GM03348 (cell line): ENCODE results near the gene ZNF319.

ENCODE experiments used
- DNase-seq: peaks from one replicate; pipeline ENCODE4 v3.0.0; 2012; ENCODE audit warnings: low spot score

The ZNF319 gene

GRCh38 chr16:57977418-57978069 is 22.9 kb downstream of the ZNF319 start:
- DNase-seq, result no peak

DNA sequence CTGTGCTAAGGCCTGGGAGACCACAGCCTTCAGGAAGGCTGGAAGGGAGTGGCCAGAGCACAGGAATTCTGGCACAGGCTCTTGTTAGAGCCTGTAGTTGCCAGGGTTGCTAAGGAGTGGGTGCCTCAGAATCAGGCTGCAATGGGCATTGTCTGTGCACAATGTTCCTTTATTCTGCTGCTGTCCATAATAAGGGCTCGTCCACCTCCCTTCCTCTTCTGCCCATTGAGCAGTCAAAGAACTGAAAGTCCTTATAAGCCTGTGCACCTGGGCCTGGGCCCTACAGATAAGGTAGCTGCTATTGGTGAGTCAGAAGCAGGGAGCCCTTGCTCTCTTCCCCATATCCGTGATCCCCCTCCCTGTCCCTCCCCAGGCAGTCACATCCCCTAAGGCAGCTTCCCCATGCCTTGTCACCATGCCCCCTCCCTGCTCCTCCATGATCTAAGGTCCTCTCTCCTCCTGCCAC is 24.1 kb downstream of the ZNF319 start:
- peak; percentile 43 for DNase-seq

GRCh38 chr16:57972306-57972705 is 28.2 kb downstream of the ZNF319 start:
- no peak for DNase-seq

DNA sequence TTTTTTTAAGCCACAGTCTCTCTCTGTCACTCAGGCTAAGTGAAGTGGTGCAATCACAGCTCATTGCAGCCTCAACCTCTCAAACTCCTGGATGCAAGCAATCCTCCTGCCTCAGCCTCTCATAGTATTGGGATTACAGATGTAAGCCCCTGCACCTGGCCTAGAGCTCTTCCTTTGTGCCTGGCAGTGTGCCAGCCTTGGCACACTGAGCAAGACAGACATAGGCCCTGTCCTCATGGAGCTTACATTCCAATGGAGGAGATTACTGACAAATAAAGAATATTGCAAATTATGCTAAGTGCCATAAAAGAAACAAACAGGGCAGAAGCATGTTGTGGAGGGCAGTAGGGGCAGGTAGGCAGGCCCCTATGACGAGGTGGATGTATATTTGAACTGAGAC is 28.6 kb downstream of the ZNF319 start:
- DNase-seq, result no peak

DNA sequence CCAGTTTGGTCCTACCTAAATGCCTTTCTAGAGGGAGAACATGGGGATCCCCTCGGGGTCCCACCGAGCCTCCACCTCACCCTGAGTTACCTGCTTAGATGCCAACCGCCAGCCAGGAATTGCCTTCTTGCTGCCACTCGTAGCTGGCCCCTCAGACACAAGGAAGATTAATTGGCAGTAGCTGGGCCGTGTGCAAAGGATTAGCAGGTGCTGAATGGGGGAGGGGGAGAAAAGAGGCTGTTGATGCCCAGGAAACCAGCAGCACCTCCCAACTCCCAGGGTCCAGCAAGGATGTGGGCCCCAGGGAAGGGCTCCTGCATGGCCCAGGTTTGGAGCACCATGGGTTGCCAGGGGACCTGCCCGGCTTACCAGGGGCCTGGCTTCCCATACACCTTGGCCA is 29.5 kb downstream of the ZNF319 start, which contains the start of gene CNGB1:
TSS of gene CNGB1 (minus strand) at position 159 of the 400 bp plus-strand sequence. CDS start 3,842 bp downstream, outside the sequence.
- no peak for DNase-seq

DNA sequence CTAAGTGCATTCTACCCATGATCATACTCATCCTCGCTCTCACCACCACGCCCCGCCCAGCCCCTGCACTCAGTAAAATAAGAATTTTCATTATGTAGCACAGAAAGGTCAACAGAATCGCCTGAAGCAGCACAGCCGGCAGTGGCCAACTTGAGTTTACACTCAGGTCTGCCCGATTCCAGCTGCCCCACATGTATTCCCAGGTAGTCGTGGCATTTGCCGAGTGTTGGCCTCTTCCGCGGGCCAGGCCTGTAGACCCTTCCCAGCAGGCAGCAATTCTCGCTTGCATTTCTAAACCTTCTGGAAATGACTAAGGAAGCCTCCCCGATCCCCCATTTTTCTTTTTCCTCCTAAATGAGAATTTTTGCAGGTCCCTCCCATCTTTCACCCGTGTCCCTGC is 30.2 kb downstream of the ZNF319 start:
- no peak for DNase-seq

DNA sequence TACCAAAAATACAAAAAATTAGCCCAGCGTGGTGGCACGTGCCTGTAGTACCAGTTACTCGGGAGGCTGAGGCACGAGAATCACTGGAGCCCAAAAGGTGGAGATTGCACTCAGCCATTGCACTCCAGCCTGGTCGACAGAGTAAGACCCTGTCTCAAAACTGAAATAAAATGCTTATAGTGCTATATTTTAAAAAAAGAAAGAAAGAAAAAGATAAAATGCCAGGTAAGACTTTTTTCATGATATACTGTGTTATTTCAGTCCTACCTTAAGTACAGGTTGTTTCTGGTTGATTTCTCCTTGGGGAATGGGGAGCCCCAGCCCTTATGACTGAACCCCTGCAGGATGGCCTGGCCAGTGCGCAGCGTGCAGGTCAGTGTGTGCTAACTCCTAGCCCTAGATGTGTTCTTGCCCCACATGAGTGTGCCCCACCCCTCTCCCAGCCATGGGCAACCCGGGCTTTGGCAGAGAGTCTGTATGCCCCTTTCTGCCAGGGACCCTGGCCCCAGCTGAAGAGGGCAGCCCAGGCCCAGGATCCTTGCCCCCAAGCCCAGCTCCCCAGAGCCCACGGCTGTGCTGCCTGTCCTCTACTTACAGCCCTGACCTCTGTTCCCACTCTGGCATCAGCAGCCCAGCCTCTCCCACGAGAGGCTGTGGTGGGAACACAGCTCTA is 30.9 kb downstream of the ZNF319 start:
- no peak for DNase-seq

DNA sequence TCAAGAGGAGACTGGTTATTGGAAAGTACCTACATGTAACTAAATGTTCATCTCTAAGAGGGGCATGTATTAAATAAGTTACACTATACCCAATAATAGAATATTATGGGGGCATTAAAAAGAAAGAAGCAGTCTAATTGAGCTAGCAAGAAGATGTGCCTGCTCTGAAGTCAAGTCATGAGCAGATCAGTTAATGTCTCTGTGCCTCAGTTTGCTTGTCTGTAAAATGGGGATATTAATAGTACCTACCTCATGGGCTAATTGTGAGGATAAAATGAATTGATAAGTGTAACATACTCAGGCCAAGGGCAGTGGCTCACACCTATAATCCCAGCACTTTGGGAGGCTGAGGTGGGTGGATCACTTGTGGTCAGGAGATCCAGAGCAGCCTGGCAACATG is 32.6 kb downstream of the ZNF319 start:
- no peak for DNase-seq

DNA sequence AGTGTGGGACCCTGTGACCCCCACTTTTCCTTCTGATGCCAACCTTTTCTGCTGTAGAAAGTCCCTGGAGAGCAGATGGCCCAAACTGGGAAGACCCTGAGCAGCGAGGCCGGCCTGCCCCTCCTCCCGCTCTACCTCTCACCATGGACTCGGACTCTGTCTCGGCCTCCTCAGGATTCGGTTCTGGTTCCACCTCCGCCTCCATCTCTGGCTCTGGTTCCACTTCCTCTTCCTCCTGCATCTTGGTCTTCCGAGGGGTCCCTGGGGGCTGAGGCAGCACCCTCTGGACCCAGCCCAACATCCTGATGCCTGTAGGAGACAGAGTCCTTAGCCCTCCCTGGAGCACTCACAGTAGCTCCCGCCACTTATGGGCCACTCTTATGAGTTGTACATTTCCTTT is 33.5 kb downstream of the ZNF319 start:
- DNase-seq, result no peak

GRCh38 chr16:57966204-57966771 is 34.2 kb downstream of the ZNF319 start:
- no peak for DNase-seq

DNA sequence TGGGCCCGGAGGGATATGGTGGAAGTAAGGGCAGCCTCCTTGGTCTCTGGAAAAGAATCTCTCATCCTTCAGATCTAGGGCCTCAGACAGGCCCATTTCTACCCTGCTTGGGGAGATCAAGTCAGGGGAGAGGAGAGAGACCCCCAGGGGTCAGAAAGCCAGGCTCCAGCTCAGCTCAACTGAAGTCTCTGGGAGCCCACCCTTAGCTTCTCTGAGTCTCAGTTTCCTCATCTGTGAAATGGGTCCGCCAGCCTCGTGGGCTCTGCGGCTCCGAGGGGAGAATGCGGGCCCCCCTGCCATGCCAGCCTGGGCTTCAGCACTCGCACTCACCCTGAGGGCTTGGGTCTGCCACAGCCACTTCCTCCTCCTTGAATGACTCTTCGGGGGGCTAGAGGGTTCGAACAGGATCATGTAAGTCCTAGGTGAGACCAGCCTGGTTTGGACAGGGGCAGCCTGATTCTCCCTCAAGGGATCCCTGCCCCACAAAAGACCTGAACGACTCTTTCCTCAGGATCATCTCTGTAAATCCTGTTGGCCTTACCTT is 36.2 kb downstream of the ZNF319 start:
- DNase-seq, result no peak

GRCh38 chr16:57962756-57963155 is 37.7 kb downstream of the ZNF319 start:
- no peak for DNase-seq

DNA sequence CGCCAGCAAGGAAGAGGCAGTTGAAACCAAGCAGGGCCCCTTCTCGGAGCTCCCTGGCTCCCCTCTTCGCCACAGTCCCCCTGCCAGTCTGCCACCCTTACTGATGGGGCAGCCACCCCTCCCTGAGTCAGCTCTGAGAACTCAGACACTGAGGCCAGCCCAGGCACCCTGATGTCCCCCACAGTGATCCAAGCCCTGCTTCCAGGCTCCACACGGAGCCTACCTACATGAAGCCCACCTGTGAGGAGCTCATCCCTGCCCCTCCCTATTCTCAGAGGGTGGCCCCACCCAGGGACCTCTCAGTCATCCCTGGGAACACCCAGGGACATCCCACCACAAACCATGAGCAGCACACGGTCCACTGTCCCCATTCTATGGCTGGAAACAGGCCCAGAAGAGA is 38.4 kb downstream of the ZNF319 start:
- DNase-seq, result no peak

GRCh38 chr16:57961538-57961937 is 38.9 kb downstream of the ZNF319 start:
- no peak for DNase-seq

DNA sequence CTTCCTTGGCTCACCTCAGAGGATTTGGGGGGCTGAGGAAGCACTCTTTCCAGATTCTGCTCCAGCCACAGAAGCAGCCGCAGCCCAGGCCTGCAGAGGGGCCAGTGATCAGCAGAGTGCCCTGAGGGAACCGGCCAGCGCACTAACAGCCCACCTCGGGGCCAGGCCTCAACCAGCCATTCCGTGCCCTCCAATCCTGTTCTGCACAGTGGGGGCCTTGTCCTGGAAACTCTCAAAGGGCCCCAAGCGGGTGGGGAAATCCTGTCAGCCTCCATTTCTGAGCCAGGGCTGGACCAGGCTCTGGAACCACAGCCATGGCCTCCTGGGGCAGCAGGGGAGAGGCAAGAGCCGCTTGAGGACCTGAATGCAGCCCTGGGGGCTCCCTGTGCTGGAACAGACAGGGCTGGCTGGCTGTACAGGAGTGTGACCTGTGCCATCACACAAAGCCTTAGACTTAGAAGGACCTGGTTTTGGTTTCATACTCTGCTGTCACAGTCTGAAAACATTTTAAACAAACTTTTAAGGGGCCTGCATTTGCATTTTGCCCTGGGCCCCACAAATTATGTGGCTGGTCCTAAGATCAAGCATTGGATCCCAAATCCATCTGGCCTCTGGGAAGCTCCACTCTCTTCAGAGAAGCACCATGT is 39.5 kb downstream of the ZNF319 start:
- DNase-seq, result no peak

DNA sequence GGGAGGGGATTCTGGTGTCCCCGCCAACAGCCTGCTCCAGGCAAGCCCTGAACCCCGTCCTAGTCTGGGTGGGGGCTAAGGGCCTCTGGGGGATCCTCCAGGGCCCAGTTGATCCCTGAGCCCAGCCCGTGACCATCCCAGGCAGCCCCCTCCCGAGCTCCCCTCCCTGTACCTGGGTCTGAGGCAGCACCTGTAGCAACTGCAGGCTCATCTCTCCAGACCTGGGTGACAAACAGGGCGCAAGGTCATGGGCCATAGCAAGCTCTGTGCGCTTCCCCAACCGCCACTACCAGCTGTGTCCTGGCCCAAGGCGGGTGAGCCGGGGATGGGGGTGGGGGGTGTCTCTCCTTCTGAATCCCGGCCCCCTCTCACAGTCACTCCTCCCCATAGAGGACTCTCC is 40.2 kb downstream of the ZNF319 start:
- DNase-seq, result no peak

DNA sequence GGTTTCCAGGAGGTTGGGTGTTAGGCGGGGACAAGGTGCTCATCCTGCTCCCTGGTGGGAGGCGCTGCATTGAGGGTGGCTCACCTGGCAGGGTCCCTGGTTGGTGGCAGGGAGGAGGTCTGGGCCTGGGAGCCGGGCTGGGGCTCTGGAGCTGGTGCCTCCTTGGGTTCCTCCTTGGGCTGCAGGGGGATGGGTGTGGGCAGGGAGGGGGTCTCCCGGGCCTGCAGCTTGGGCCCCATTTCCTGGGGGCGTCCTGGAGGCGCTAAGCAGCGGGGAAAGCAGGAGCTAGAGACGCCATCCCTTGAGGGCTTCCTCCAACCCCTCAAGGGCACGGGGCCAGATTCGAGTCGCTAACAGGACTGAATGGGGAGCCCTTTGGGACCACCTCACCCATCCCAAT is 40.7 kb downstream of the ZNF319 start:
- no peak for DNase-seq

DNA sequence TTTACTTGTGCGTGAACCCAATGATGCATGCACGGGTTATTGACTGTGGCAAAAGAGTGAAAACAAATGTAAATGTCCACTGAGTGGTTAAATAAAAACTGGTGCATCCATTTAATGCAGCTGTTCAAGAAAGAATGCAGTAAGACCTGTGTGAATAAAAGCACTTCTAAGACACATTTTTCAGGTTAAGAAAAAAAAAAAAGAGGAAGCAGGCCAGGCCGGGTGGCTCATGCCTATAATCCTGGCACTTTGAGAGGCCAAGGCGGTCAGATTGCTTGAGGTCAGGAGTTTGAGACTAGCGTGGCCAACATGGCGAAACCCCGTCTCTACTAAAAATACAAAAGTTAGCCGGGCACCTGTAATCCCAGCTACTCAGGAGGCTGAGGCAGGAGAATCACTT is 41.4 kb downstream of the ZNF319 start:
- no peak for DNase-seq

GRCh38 chr16:57958544-57958943 is 41.9 kb downstream of the ZNF319 start:
- no peak for DNase-seq

GRCh38 chr16:57957673-57958392 is 42.6 kb downstream of the ZNF319 start:
- DNase-seq, result no peak

DNA sequence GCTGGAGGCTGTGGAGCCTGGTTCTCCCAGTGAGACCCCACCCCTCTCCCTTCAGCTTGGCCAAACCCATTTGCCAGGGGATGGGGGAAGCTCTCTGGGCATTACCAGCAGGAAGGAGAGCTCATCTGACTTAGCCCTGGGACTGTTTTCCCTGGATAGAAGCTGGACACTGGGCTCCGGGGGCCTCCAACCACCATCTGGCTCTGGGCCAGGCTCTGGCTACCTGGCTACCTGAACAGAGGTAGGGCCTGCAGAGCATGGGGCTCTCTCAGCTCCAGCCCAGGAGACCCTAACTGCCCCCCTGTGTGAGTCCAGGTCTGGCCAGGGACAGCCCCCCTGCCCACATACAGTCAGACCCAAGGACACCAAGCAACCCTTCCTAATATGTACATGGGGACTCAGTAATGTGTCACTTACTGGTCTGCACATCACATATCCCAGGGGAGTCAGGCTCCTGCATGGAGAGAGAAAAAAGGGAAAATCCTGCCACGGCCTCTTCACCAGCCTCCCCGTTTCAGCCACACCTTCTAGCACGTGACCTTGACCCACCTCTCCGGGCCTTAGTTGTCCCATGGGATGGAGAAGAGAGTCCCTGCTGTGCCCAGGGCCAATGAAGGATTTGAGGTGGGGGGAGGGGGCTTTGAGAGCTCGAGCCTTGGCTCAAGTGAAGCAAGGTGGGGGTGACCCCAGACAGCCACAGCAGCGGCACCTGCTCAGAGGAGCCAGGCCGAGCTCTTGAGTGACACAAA is 43.4 kb downstream of the ZNF319 start:
- DNase-seq, result no peak
